ENCODE measurements around the gene CST3.

- TF ChIP-seq CTCF (IDR thresholded peaks at IDR 0.05) (no peak), POLR2AphosphoS5 (IDR thresholded peaks at IDR 0.05) (no peak), POLR2A (IDR thresholded peaks at IDR 0.05) (no peak)
These were observed 41.0 kb downstream of the CST3 start for GRCh38 chr20:23596579-23597250.

Measured in gastroesophageal sphincter (tissue), 3 donors.